Transverse colon (tissue), 4 donors: ENCODE data around the gene LARP4. TPM values are rescaled to one million over a fixed set of nuclear protein-coding genes. Genes with fewer than 3 reads are reported as not detected.
"Not testable (repeated sequence)": the region's sequence is repeated elsewhere in the genome, so short reads cannot be mapped to it uniquely, and the experiment has no call there.

Experiments used
- DNase-seq: peaks from one replicate; pipeline ENCODE4 v3.0.0-alpha.2; 2019
- H3K27ac ChIP-seq, 4 donors: fragments of 200-600 bp; sonication (generic); 2 replicates each; pipeline ENCODE4 v1.5.1; 2016 to 2018; ENCODE audit warnings: inconsistent platforms in 4 of 4
- H3K27me3 ChIP-seq: fragments of 200-600 bp; sonication (generic); 2 replicates; pipeline ENCODE4 v1.5.1; 2017; ENCODE audit warnings: inconsistent platforms
- H3K36me3 ChIP-seq, 4 donors: fragments of 200-600 bp; sonication (generic); 2 replicates each; pipeline ENCODE4 v1.5.1; 2017 to 2019; ENCODE audit warnings: inconsistent platforms in 4 of 4
- H3K4me1 ChIP-seq, 4 donors: fragments of 200-600 bp; sonication (generic); 2 replicates each; pipeline ENCODE4 v1.5.1; 2017 to 2020; ENCODE audit warnings: inconsistent platforms in 4 of 4
- H3K4me3 ChIP-seq, 4 donors: fragments of 200-600 bp; sonication (generic); 1 replicate in 1 of 4; 2 replicates in 3 of 4; pipeline versions ENCODE4 v1.5.1 to v1.6.1; 2017 to 2019; ENCODE audit warnings: inconsistent platforms in 4 of 4
- H3K9me3 ChIP-seq, 2 donors: fragments of 200-600 bp; sonication (generic); 2 replicates each; pipeline ENCODE4 v1.5.1; 2017 to 2019; ENCODE audit warnings: inconsistent platforms in 2 of 2
- CTCF ChIP-seq, 5 experiments: fragments of 200-600 bp in 3 of 5; fragments of 450-650 bp in 2 of 5; sonication (generic) in 3 of 5; IDR thresholded peaks; 1 replicate in 2 of 5; 2 replicates in 3 of 5; pipeline ENCODE4 v1.5.1; 2016 to 2017; ENCODE audit warnings: antibody characterized with exemption in 5 of 5, inconsistent platforms in 3 of 5, mild to moderate bottlenecking in 2 of 5, moderate library complexity in 1 of 5
- EP300 ChIP-seq: sonication (generic); formaldehyde crosslinking; IDR thresholded peaks from one replicate; pipeline ENCODE4 v1.6.1; 2017; ENCODE audit warnings: antibody characterized with exemption, low read depth
- POLR2A ChIP-seq: fragments of 450-650 bp; IDR thresholded peaks from one replicate; pipeline ENCODE4 v1.6.1; 2016; ENCODE audit warnings: antibody characterized with exemption, mild to moderate bottlenecking, moderate library complexity
- POLR2AphosphoS5 ChIP-seq, 3 donors: sonication (generic); formaldehyde crosslinking; IDR thresholded peaks; one replicate each; pipeline ENCODE4 v1.6.1; 2016; ENCODE audit warnings: antibody characterized with exemption in 3 of 3
- whole genome bisulfite sequencing, 2 donors: methylation state at CpG; one replicate each; pipeline ENCODE4 v1.1.5; 2018; ENCODE audit warnings: low coverage in 1 of 2; 5-methylcytosine and 5-hydroxymethylcytosine counted together
- in situ Hi-C, 4 donors: fragments of 200-750 bp; cut with MboI; loops; one replicate each; pipeline versions ENCODE4 v1.15.0 to v1.15.1; 2017; ENCODE audit warnings: low sequenced_read_pairs in 3 of 4, low pct_ligation_motif_present in 1 of 4, low pct_unique_long_range_greater_than_20kb in 1 of 4
- intact Hi-C: fragments of 100-400 bp; cut with DNase I; formaldehyde crosslinking; loops from one replicate; pipeline ENCODE4 v1.15.1; 2023; ENCODE audit warnings: low total_unique reads
- total RNA-seq, 4 donors: library from RNA; depleted of rRNA; stranded (reverse); fragments of >200 nt; gene quantifications; one replicate each; pipeline ENCODE4 v1.1.0, GENCODE V29; 2016

LARP4 gene
- total RNA-seq, 4 donors from 2014 or later = 13.5 to 58.1 (median 39.6) TPM

- Histone ChIP-seq H3K4me1 (peaks cover under 1 to 62% (median 14%) of the 10 kb centered on the region in 4 donors), H3K36me3 (no peaks in the 10 kb centered on the region), H3K9me3 (no peaks in the 10 kb centered on the region), H3K27ac (peak overlapping the region; percentile 54 to 73 (median 62)), H3K4me3 (no peak overlapping the region), H3K27me3 (no peaks in the 10 kb centered on the region)
- no peak for DNase-seq
- in situ Hi-C loops (no loop called here), intact Hi-C loops (no loop called here)
- TF ChIP-seq CTCF (IDR thresholded peaks at IDR 0.05) = no peak
- 74 to 78% methylated on average over 4 to 8 of the region's 8 CpGs for WGBS, 2 donors
Measured at GRCh38 chr12:50520416-50521207, 119.9 kb downstream of the LARP4 start.

GRCh38 chr12:50521781-50522180, 121.1 kb downstream of the LARP4 start:
- H3K9me3 ChIP-seq, intact Hi-C loops, H3K36me3 ChIP-seq, DNase-seq, H3K27me3 ChIP-seq, H3K4me3 ChIP-seq, in situ Hi-C loops: not testable (repeated sequence)
- Histone ChIP-seq H3K27ac (peak overlapping the region in 3 of 4 donors; percentile 11 to 60 (median 26)), H3K4me1 (peaks cover 9 to 69% (median 22%) of the 10 kb centered on the region in 4 donors)
- 97 to 100% methylated on average over 1 to 4 of the region's 4 CpGs for WGBS, 2 donors

GRCh38 chr12:50523772-50524171, 123.1 kb downstream of the LARP4 start:
- in situ Hi-C loops = no loop called here
- Histone ChIP-seq H3K36me3 (no peaks in the 10 kb centered on the region), H3K4me1 (peaks cover 14 to 68% (median 21%) of the 10 kb centered on the region in 4 donors), H3K27ac (no peak overlapping the region), H3K4me3 (no peak overlapping the region), H3K9me3 (no peaks in the 10 kb centered on the region), H3K27me3 (no peaks in the 10 kb centered on the region)
- intact Hi-C loops = no loop called here
- whole genome bisulfite sequencing, 2 donors = 79 to 100% methylated on average over 1 of the region's 1 CpG
- TF ChIP-seq CTCF (IDR thresholded peaks at IDR 0.05) (no peak), POLR2A (no peak), POLR2AphosphoS5 (IDR thresholded peaks at IDR 0.05) (no peak), EP300 (no peak)
- DNase-seq = no peak

GRCh38 chr12:50524621-50525020, 123.9 kb downstream of the LARP4 start:
- in situ Hi-C loops = no loop called here
- Histone ChIP-seq H3K4me1 (peaks cover 18 to 68% (median 26%) of the 10 kb centered on the region in 4 donors), H3K36me3 (no peaks in the 10 kb centered on the region)

More at GRCh38 chr12:50524621-50525020, 123.9 kb downstream of the LARP4 start:
- Histone ChIP-seq H3K27ac (no peak overlapping the region), H3K9me3 (no peaks in the 10 kb centered on the region), H3K27me3 (no peaks in the 10 kb centered on the region), H3K4me3 (no peak overlapping the region)
- 86 to 91% methylated on average over 1 to 2 of the region's 2 CpGs for WGBS, 2 donors
- intact Hi-C loops = no loop called here
- DNase-seq = no peak
- TF ChIP-seq POLR2AphosphoS5 (IDR thresholded peaks at IDR 0.05) = no peak
- no peak for TF ChIP-seq POLR2A
- TF ChIP-seq EP300 = no peak
- no peak for TF ChIP-seq CTCF (IDR thresholded peaks at IDR 0.05)
